Astrocyte of the cerebellum (primary cell): ENCODE measurements around the gene EIPR1.

ENCODE experiments used
- DNase-seq: peaks from one replicate; pipeline ENCODE4 v3.0.0-alpha.2; 2011; ENCODE audit warnings: low read depth
- H3K4me3 ChIP-seq: 2 replicates; pipeline ENCODE4 v1.5.1; 2011; ENCODE audit warnings: mild to moderate bottlenecking, low read depth, low read length, moderate library complexity
- in situ Hi-C: cut with HindIII; loops from 2 replicates; pipeline ENCODE4 v1.10.0; 2017; ENCODE audit warnings: low sequenced_read_pairs
- TF ChIP-seq, protein P1 (sequence below): IDR thresholded peaks from 2 replicates; pipeline ENCODE4 v1.5.1; 2012; ENCODE audit warnings: low read length, low read depth, moderate library complexity, mild to moderate bottlenecking; ENCODE audit errors: missing control alignments

EIPR1 gene

DNA sequence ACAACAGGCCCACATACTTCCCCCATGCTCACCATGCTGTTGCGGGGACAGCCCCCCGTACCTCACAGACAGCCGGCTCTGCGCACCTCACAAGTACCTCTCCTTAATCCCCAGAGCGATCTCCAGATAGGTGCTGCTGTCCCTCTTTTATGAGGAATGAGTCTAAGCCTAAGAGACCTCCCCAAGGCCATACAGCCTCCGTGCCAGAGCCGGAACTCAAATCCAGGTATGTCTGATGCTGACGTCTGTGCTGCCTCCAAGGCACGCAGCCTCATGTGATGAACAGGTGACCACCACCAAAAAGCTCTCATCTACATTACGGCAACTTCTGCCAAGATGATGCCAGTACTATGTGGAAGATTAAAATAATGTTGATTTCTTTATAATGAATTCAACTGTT, 85.2 kb downstream of the EIPR1 start:
- in situ Hi-C loops, result no loop called here
- TF ChIP-seq, protein P1, sequence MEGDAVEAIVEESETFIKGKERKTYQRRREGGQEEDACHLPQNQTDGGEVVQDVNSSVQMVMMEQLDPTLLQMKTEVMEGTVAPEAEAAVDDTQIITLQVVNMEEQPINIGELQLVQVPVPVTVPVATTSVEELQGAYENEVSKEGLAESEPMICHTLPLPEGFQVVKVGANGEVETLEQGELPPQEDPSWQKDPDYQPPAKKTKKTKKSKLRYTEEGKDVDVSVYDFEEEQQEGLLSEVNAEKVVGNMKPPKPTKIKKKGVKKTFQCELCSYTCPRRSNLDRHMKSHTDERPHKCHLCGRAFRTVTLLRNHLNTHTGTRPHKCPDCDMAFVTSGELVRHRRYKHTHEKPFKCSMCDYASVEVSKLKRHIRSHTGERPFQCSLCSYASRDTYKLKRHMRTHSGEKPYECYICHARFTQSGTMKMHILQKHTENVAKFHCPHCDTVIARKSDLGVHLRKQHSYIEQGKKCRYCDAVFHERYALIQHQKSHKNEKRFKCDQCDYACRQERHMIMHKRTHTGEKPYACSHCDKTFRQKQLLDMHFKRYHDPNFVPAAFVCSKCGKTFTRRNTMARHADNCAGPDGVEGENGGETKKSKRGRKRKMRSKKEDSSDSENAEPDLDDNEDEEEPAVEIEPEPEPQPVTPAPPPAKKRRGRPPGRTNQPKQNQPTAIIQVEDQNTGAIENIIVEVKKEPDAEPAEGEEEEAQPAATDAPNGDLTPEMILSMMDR, result no peak
- no peak overlapping the region for H3K4me3 ChIP-seq
- no peak for DNase-seq

DNA sequence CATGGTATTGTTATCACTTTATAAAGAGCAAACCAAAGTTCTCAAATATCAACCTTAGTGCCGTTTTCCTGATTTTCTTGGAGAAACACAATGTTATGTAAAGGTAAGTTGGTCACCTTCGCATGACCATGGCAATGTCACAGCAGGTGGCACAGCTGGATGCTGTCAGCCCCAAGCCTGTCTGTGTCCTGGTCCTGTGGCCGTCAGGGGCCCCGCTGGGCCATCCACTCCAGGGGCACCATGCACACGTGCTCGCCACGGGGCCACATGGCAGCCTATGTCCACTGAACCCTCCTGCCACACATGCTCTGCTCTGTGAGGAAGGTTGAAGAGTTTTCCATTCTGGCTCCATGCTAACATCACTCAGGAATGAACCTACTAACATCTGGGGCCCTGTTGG, 85.9 kb downstream of the EIPR1 start:
- DNase-seq, result no peak
- in situ Hi-C loops, result no loop called here
- H3K4me3 ChIP-seq, result no peak overlapping the region
- TF ChIP-seq, protein P1, result no peak

DNA sequence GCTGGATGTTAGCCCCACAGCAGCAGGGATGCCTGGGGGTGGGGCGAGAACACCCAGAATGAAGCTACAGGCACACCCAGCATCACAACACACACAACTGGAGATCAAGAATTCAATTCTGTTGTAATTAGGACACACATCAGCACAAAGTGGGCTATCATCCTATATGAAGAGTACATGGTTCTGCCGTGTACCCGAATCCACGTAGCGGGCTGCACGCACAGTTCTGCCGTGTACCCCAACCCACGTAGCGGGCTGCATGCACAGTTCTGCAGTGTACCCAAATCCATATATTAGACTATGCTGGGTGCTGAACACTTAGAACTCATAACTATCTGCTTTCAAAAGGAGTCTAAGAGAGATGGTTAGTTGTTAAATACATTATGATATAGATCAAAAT, 86.5 kb downstream of the EIPR1 start:
- TF ChIP-seq, protein P1, result no peak
- in situ Hi-C loops, result no loop called here
- DNase-seq, result no peak
- no peak overlapping the region for H3K4me3 ChIP-seq

DNA sequence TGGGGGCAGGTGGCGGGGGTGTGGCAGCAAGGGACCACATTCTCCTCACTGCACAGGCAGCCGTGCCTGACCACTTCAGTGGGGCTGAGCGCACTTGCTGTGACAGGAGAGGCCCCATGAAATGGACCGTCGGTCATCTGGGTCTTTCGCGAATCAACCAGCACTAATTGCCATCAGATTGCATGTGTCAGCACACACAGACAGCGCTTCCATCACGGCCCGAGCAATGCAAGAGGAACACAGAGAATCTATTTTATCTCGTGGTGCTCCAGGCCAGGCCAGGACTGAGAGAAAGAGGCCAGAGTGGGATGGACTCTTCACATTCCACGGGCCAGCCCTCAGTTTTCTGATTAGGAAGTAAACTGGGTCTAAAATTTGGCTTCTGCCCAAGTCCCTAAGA, 87.0 kb downstream of the EIPR1 start:
- in situ Hi-C loops, result no loop called here
- H3K4me3 ChIP-seq, result no peak overlapping the region
- no peak for DNase-seq
- TF ChIP-seq, protein P1, result no peak

DNA sequence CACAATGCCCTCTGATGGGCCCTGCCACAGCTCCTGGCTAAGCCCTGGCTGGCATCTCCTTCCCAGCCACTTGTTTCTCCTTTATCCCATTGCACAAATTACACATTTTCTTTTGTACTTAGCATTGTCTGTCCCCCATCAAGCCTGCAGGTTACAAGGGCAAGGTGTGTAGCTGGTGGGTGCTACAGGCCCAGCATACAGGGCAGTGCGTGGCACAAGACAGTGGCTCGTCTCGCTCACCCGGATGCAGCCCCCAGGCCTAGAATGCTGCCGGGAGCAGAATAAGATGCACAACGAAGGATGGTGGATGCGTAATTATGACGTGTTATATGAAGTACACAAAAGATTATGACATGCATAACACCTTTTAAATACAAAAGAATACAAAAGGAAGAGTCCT, 87.6 kb downstream of the EIPR1 start:
- in situ Hi-C loops, result no loop called here
- no peak for DNase-seq
- TF ChIP-seq, protein P1, result no peak
- H3K4me3 ChIP-seq, result no peak overlapping the region

DNA sequence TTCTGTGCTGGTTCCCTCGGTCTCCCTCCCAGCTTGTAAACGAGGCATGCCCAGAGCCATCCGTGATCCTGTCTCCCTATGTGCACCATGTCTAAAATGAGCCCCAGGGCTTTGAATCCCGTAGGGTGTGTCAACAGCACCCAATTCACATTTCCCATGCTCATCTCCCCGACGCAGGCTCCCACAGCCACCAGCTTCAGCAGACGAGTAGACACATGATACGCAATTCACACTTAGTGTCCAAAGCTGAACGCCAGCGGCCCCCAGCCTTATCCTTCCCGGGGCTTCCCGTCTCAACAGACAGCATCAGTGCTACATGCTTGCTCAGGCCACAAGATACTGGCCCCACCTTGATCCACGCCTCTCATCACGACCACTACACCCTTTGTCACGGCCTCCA, 88.1 kb downstream of the EIPR1 start:
- in situ Hi-C loops, result no loop called here
- DNase-seq, result no peak
- H3K4me3 ChIP-seq, result no peak overlapping the region
- TF ChIP-seq, protein P1, result no peak

DNA sequence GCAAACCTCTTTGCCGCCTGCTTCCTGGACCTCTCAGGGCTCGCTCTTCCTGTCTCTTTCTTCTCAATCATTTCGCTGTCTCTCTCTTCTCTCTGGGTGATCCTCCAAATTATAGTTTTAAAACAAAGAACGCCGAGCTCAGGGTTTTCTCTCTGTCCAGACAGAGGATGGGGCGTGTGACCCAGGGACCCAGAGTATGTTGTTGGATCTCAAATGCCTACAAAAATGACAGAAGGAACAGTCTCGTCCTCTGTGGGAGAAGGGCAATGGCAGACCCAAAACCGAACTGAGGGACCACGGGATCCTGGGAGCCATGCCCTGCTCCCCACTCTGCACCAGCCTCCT, 88.5 kb downstream of the EIPR1 start:
- TF ChIP-seq, protein P1, result no peak
- in situ Hi-C loops, result no loop called here
- DNase-seq, result no peak
- H3K4me3 ChIP-seq, result no peak overlapping the region
